NB4 (cell line): Measurements from ENCODE around the gene CEP83.

Source experiments
- POLR2A ChIP-seq: IDR thresholded peaks from 2 replicates; pipeline ENCODE4 v1.6.1; 2011; ENCODE audit warnings: mild to moderate bottlenecking; ENCODE audit not compliant: insufficient read length; ENCODE audit errors: extremely low read depth
- TF ChIP-seq, protein P1 (sequence below): IDR thresholded peaks from one replicate; pipeline ENCODE4 v1.5.1; 2012; ENCODE audit warnings: low read depth, low read length
- TF ChIP-seq, protein P2 (sequence below): IDR thresholded peaks from 2 replicates; pipeline ENCODE4 v1.6.1; 2011; ENCODE audit warnings: low read depth, low read length

DNA sequence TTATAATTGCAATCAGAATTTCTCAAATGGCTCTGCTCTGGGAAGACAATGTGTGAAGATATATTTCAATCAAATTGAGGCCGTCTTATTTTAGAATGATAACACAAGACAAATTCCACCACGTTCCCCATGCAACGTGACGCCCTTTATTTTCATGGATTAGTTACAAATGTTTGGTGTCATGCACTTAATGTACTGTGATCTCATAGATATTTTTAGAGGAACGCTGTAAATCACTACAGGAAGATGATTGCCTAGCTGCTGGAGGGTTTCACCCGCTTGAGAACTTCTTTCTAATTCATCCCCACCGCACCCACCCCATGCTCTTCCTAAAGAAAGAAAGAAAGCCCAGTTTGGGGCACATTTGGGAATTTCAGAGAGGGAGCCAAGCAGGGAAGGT is 194.1 kb downstream of the CEP83 start:
- TF ChIP-seq, protein P1, sequence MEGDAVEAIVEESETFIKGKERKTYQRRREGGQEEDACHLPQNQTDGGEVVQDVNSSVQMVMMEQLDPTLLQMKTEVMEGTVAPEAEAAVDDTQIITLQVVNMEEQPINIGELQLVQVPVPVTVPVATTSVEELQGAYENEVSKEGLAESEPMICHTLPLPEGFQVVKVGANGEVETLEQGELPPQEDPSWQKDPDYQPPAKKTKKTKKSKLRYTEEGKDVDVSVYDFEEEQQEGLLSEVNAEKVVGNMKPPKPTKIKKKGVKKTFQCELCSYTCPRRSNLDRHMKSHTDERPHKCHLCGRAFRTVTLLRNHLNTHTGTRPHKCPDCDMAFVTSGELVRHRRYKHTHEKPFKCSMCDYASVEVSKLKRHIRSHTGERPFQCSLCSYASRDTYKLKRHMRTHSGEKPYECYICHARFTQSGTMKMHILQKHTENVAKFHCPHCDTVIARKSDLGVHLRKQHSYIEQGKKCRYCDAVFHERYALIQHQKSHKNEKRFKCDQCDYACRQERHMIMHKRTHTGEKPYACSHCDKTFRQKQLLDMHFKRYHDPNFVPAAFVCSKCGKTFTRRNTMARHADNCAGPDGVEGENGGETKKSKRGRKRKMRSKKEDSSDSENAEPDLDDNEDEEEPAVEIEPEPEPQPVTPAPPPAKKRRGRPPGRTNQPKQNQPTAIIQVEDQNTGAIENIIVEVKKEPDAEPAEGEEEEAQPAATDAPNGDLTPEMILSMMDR, result no peak
- TF ChIP-seq, protein P2, sequence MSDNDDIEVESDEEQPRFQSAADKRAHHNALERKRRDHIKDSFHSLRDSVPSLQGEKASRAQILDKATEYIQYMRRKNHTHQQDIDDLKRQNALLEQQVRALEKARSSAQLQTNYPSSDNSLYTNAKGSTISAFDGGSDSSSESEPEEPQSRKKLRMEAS, result no peak
- TF ChIP-seq POLR2A, result no peak
